HG03095 (cell line): ENCODE data around the gene GAA.

Experiments
- ATAC-seq: cut with Tn5 transposase; IDR thresholded peaks from one replicate; pipeline ENCODE4 v1.9.1; 2021; ENCODE audit warnings: moderate library complexity; ENCODE audit not compliant: unreplicated experiment

GAA gene

DNA sequence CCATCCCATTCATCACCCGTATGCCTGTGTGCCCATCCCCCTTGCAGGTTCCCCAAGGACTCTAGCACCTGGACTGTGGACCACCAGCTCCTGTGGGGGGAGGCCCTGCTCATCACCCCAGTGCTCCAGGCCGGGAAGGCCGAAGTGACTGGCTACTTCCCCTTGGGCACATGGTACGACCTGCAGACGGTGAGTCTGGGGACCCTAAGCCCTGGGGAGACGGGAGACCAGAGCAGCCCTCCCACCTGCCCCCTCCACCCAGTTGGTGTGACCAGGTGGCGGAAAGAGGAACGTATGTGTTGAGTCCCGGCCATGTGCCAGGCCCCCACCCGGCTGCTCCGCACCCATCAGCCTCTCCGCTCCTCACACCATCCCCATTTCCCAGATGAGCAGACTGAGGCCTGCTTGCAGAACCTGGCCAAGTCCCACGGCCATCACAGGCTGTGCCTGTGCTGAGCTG lies 15.6 kb downstream of the GAA start:
- no peak for ATAC-seq

DNA sequence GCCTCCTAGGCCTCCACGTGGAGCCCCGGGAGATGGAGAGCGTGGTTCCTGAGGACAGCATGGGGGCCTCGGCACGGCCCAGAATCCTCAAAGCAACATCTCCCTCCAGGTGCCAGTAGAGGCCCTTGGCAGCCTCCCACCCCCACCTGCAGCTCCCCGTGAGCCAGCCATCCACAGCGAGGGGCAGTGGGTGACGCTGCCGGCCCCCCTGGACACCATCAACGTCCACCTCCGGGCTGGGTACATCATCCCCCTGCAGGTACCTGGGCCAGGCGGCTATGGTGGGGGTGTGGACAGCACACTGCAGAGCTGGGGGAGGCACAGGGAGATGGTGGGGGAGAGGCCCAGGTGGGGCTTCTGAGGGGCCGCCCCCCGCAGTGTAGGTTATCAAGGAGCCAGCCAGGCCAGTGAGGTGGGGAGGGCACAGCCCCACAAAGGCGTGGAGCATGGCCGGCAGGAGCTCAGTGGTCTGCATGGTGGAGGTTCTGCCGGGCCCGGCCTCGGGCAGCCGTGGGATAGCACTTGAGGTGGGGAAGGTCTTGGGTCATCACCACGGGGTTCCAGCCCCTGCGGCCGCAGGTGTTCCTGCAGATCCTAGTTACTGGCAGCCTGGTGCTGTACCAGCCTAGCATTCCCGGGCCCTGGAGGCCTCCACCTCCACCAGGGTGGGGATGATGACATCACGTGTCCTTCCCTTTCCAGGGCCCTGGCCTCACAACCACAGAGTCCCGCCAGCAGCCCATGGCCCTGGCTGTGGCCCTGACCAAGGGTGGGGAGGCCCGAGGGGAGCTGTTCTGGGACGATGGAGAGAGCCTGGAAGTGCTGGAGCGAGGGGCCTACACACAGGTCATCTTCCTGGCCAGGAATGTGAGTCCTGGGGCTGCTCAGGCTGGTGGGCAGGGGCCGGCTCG lies 16.4 kb downstream of the GAA start:
- ATAC-seq: no peak

GRCh38 chr17:80118601-80119270 lies 17.4 kb downstream of the GAA start:
- ATAC-seq: no peak

DNA sequence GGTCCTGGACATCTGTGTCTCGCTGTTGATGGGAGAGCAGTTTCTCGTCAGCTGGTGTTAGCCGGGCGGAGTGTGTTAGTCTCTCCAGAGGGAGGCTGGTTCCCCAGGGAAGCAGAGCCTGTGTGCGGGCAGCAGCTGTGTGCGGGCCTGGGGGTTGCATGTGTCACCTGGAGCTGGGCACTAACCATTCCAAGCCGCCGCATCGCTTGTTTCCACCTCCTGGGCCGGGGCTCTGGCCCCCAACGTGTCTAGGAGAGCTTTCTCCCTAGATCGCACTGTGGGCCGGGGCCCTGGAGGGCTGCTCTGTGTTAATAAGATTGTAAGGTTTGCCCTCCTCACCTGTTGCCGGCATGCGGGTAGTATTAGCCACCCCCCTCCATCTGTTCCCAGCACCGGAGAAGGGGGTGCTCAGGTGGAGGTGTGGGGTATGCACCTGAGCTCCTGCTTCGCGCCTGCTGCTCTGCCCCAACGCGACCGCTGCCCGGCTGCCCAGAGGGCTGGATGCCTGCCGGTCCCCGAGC lies 17.9 kb downstream of the GAA start:
- ATAC-seq: no peak

DNA sequence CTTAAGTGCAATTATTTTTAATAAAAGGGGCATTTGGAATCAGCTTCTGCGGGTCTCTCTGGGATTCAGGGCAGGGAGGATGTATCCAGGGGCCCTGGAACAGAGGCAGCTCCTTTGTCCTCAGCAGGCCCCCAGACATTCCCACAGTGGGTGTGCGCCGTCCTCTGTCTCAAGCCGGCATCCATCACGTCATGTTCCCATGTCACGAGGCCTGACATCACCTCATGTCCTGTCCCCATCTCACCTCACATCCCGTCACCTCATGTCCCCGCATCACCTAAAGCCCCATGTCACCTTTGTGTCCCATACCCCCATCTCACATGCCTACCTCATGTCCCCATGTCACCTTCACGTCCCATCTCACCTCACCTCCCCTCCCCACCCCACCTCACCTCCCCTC lies 18.5 kb downstream of the GAA start:
- no peak for ATAC-seq

GRCh38 chr17:80122026-80122575 lies 20.7 kb downstream of the GAA start:
- ATAC-seq: no peak

DNA sequence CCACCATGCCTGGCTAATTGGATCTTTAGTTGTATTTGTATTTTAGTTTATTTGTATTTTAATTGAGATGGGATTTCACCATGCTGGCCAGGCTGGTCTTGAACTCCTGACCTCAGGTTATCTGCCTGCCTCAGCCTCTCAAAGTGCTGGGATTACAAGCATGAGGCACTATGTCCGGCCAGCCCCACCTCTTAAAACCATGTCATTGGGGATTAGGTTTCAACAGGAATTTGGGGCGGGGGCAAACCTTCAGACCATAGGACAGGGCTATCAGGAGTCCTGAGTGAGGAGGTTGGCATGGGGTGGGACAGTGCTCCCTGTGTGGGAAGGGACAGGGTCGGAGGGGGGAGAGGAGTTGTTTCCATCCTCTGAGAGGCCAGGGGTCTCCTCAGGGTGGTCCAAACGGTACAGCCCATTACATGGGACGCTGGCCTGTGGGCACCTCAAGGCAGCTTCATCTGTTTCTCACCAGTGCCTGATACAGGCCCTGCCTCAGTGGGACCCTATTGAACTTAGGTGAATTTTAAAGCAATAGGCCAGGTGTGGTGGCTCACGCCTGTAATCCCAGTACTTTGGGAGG lies 21.6 kb downstream of the GAA start:
- ATAC-seq: no peak

DNA sequence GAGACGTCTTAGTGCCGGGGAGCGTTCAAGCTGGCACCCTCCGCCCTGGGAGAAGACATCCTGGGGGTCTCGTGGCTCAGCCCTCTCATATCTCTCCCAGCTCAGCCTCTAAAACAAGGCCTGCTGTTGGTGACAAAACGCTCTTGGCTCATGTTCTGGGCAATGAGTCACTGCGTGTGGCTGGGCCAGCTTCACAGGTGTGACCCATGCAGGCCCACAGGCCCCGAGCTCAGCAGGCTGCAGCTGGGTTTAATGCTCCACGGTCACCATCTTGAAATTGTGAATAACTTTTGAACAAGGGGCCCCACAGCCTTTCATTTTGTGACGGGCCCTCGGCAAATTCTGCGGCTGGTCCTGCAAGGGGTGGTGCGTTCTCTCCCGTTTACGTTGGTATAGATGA lies 22.4 kb downstream of the GAA start:
- no peak for ATAC-seq

DNA sequence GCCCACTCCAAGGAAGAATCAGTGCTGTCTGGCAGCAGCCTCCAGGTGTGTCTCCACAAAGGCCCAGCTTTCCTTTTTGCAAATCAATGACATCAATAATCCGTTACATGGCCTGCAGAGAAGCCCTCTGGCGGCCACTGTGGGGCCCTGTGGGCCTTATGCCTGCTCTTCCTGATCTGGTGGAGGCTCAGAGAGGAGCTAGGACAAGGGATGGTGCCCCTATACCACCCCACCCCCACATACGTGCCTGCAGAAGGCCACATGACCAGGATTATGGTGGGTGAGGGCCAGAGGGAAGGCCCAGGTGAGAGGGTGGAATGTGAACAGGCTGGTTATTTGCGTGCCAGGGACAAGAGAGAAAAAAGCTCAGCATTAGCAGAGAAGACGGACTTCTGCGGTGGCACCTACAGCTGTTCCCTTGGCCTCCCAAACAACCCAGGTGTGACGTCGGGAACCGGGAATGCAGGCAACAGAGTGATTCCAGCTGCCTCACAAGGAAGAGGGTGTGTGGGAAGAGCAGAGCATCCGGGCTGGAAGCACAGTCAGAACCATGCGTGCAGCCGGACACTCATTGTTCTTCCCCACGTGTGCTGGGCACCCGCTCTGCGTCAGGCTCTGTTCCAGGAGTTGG lies 23.1 kb downstream of the GAA start:
- ATAC-seq: no peak

GRCh38 chr17:80125656-80126448 lies 24.5 kb downstream of the GAA start:
- ATAC-seq: no peak

DNA sequence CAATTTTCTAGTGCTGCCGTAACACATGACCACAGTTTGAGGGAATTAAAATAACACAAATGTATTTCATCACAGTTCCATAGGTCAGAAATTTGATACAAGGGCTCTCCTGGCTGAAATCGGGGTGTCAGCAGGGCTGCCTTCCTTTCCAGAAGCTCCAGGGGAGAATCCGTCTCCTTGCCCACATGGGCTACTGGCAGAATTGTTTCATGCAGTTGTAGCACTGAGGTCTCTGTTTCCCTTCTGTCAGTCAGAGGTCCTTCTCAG lies 25.0 kb downstream of the GAA start:
- ATAC-seq: no peak

- ATAC-seq: no peak
Observed at GRCh38 chr17:80129006-80129565, 27.7 kb downstream of the GAA start.

DNA sequence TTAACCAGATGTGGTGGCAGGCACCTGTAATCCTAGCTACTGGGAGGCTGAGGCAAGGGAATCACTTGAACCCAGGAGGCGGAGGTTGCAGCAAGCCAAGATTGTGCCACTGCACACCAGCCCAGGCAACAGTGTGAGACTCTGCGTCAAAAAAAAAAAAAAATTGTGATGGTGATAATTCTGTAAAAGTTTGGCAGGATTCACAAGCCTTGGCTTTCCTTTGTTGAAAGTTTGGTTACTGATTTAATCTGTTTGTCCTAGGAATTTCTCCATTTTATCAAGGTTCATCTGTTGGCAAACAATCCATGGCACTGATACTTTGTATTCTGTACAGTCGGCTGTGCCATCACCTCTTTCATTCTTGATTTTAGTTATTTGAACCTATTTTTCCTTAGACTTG lies 29.6 kb downstream of the GAA start:
- ATAC-seq: no peak

DNA sequence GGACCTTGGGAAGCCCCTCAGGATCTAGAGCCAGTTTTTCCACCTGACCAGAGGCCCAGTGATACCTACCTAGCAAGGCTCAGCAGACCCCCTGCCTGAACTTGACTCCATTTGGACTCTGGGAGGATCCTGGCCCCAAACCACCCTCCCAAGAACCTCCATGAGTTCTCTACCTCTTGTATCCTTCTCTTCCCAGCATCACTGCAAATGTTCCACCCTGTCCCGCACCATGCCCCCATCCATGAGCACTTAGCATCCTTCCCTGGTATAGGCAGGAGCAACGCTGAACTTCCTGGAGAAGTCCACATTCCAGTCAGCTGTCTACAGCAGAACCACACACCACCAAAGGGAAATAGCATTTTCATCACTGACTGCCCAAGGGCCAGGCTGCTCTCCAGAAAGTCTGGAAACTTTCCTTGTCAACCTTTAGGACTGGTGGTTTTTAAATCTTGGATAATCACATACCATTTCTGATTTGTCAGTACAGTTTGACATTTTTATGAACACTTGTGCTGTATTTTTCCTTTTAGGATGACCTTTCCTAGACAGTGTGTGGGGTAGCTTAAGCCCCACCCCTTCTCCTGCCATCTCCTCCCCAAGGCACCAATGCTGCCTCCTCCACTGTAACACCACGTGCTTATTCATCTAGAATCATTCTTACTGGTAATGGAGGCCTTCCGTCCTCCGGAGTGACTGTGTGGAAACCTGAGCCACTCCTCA lies 31.7 kb downstream of the GAA start:
- no peak for ATAC-seq

DNA sequence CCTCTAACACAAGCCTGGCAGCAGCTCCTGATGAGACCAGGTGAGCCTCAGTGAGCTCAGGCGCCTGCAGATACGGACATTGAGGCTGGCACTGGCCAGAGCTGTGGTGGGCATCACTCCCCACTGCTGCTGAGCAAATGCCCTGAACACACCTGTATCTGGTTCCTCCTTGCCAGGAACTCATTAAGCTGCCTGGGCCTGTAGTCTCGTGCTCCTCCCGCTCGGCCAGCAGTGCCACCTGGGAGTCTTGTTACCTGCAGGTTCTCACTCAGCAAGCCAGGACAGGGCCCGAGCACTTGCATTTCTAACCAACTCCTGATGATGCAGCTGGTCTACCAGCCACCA lies 32.2 kb downstream of the GAA start:
- no peak for ATAC-seq

- ATAC-seq: no peak
Observed at GRCh38 chr17:80137131-80137530, 35.8 kb downstream of the GAA start.

GRCh38 chr17:80138856-80139426 lies 37.6 kb downstream of the GAA start:
- ATAC-seq: no peak

- no peak for ATAC-seq
Observed at GRCh38 chr17:80141463-80142165, 40.2 kb downstream of the GAA start.

DNA sequence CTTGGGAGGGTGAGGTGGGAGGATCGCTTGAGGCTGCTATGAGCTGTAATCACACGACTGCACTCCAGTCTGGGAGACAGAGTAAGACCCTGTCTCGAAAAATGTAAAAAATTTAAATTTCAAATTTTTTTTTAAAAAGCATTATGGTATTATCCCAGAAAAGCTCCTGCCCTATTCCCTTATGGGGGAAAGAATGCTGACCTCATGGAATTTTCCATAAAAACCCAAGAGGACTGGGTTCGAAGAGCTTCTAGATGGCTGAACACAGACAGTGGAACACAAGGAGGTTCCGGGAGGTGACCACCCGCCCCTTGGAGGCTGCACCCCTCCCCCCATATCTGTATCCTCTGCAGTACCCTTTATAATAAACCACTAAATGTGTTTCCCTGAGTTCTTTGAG lies 41.5 kb downstream of the GAA start:
- ATAC-seq: no peak
